Measurements from ENCODE around the gene PPP2R5C. TPM values are rescaled to one million over a fixed set of nuclear protein-coding genes. Genes with fewer than 3 reads are reported as not detected.

The PPP2R5C gene
- polyA plus RNA-seq, 3 donors, result 61.9 to 72.5 (median 64.0) TPM

GRCh38 chr14:101839236-101839635, 77.7 kb downstream of the PPP2R5C start:
- no peak overlapping the region for H3K4me3 ChIP-seq (replicated peaks in 1 of 3; ENCODE audit: low read depth in 2 of 3, low read length in 3 of 3)
- H2AFZ ChIP-seq (ENCODE audit: insufficient read depth, low read depth, low read length, poor library complexity, severe bottlenecking), result no peak overlapping the region
- peaks cover 33 to 45% of the 10 kb centered on the region in 2 donors for H3K36me3 Mint-ChIP-seq
- peaks cover 94% of the 10 kb centered on the region for H4K20me1 ChIP-seq (ENCODE audit: insufficient read depth, low read length)
- DNase-seq, result no peak
- H3K9ac ChIP-seq (ENCODE audit: insufficient read depth, low read length, poor library complexity, severe bottlenecking), result no peak overlapping the region
- intact Hi-C loops (cut with micrococcal nuclease), result no loop called here
- no peak overlapping the region for H3K4me2 ChIP-seq (replicated peaks; ENCODE audit: extremely low read depth, low read length, poor library complexity, severe bottlenecking)
- no peak overlapping the region for H3K4me3 Mint-ChIP-seq
- peaks cover 11% of the 10 kb centered on the region for H3K4me1 Mint-ChIP-seq
- H3K27ac Mint-ChIP-seq, result peak overlapping the region in 6 of 7 donors; percentile 25 to 90 (median 73)
- peaks cover 7 to 32% of the 10 kb centered on the region in 2 donors for H3K36me3 ChIP-seq (replicated peaks in 1 of 2; ENCODE audit: control insufficient read depth in 1 of 2, insufficient read depth in 2 of 2, low read length in 2 of 2)
- no peaks in the 10 kb centered on the region for H3K27me3 ChIP-seq (ENCODE audit: control insufficient read depth in 2 of 2, insufficient read depth in 2 of 2, low read length in 2 of 2)
- peaks cover 6 to 10% of the 10 kb centered on the region in 2 donors for H3K4me1 ChIP-seq (ENCODE audit: control insufficient read depth in 1 of 2, insufficient read depth in 2 of 2, low read length in 2 of 2)
- H3K27ac ChIP-seq (ENCODE audit: low read depth in 1 of 2, low read length in 2 of 2), result peak overlapping the region in 1 of 2 donors; percentile 6
- peaks cover 98% of the 10 kb centered on the region for H3K79me2 ChIP-seq (ENCODE audit: insufficient read depth, low read length)
- H3K9me3 ChIP-seq (replicated peaks in 1 of 2; ENCODE audit: control insufficient read depth in 1 of 2, insufficient read depth in 1 of 2, low read length in 2 of 2), result no peaks in the 10 kb centered on the region
- TF ChIP-seq CTCF (IDR thresholded peaks at IDR 0.05), result no peak
- 39% methylated on average over 5 of the region's 11 CpGs for WGBS (ENCODE audit: insufficient coverage)
- H3K9me3 Mint-ChIP-seq, result no peaks in the 10 kb centered on the region
- H3K27me3 Mint-ChIP-seq (ENCODE audit: low read depth in 3 of 3), result peaks cover 0 to 2% (median 0%) of the 10 kb centered on the region in 3 donors

- peaks cover 8 to 13% of the 10 kb centered on the region in 2 donors for H3K4me1 ChIP-seq (ENCODE audit: control insufficient read depth in 1 of 2, insufficient read depth in 2 of 2, low read length in 2 of 2)
- peaks cover 7 to 32% of the 10 kb centered on the region in 2 donors for H3K36me3 ChIP-seq (replicated peaks in 1 of 2; ENCODE audit: control insufficient read depth in 1 of 2, insufficient read depth in 2 of 2, low read length in 2 of 2)
- WGBS (ENCODE audit: insufficient coverage), result 88% methylated on average over 2 of the region's 6 CpGs
- H3K4me3 Mint-ChIP-seq, result no peak overlapping the region
- no peaks in the 10 kb centered on the region for H3K9me3 Mint-ChIP-seq
- no peak overlapping the region for H3K4me3 ChIP-seq (replicated peaks in 1 of 3; ENCODE audit: low read depth in 2 of 3, low read length in 3 of 3)
- H3K27me3 Mint-ChIP-seq (ENCODE audit: low read depth in 3 of 3), result peaks cover 0 to 2% (median 0%) of the 10 kb centered on the region in 3 donors
- H2AFZ ChIP-seq (ENCODE audit: insufficient read depth, low read depth, low read length, poor library complexity, severe bottlenecking), result no peak overlapping the region
- no peak overlapping the region for H3K9ac ChIP-seq (ENCODE audit: insufficient read depth, low read length, poor library complexity, severe bottlenecking)
- H3K9me3 ChIP-seq (replicated peaks in 1 of 2; ENCODE audit: control insufficient read depth in 1 of 2, insufficient read depth in 1 of 2, low read length in 2 of 2), result no peaks in the 10 kb centered on the region
- H4K20me1 ChIP-seq (ENCODE audit: insufficient read depth, low read length), result peaks cover 93% of the 10 kb centered on the region
- peaks cover 15% of the 10 kb centered on the region for H3K4me1 Mint-ChIP-seq
- no peak for TF ChIP-seq CTCF (IDR thresholded peaks at IDR 0.05)
- peak overlapping the region in 1 of 2 donors; percentile 6 for H3K27ac ChIP-seq (ENCODE audit: low read depth in 1 of 2, low read length in 2 of 2)
- H3K79me2 ChIP-seq (ENCODE audit: insufficient read depth, low read length), result peaks cover 98% of the 10 kb centered on the region
- no peak for DNase-seq
- intact Hi-C loops (cut with micrococcal nuclease), result loop anchor here (5.0 to 10.0 kb wide), 4 partner anchors 38 to 105 kb away; no protein-coding TSS in a partner anchor
- H3K27ac Mint-ChIP-seq, result peak overlapping the region in 2 of 7 donors; percentile 58 to 89
- H3K27me3 ChIP-seq (ENCODE audit: control insufficient read depth in 2 of 2, insufficient read depth in 2 of 2, low read length in 2 of 2), result no peaks in the 10 kb centered on the region
- peaks cover 35 to 46% of the 10 kb centered on the region in 2 donors for H3K36me3 Mint-ChIP-seq
- H3K4me2 ChIP-seq (replicated peaks; ENCODE audit: extremely low read depth, low read length, poor library complexity, severe bottlenecking), result no peak overlapping the region
Measured at GRCh38 chr14:101839661-101840060, 78.2 kb downstream of the PPP2R5C start.

Measured in CD14-positive monocyte (primary cell).